HG02981 (cell line): ENCODE data around the gene ARPC4.

Experiments used
- ATAC-seq: cut with Tn5 transposase; IDR thresholded peaks from one replicate; pipeline ENCODE4 v1.9.1; 2021; ENCODE audit warnings: mild to moderate bottlenecking, moderate library complexity; ENCODE audit not compliant: unreplicated experiment

ARPC4 gene

GRCh38 chr3:9791127-9791526 is 1.8 kb upstream of the ARPC4 start:
- no peak for ATAC-seq

GRCh38 chr3:9791790-9792404 is 985 bp upstream of the ARPC4 start:
- no peak for ATAC-seq

DNA sequence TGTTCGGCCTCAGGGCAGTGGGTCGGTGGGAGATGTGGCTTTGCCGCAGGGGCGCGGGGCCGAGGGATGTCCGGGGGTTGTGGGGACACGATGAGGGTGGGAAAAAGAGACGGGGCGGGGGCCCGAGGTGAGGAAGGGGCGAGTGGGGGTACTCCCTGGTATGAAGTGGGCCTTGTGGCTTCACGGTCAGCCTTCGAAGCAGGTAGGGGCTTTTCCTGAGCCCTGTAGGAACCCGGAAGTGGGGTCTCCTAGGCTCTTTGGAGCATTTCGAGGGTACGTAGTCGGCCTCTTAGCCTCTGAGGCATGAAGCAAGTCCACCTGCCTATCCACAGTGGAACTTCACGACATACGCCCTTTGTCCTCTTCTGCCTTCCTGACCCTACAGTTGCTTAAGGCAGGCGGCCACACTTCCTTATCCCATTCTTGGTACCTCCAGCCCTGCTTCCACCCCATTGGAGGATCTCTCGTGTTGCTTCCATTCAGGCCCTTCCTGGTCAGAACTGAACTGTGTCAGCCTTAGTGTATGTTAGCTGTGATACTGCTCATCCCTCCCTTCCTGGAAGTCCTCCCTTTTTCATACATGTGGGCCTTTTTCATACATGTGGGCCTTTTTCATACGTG is 389 bp downstream of the ARPC4 start:
- no peak for ATAC-seq

- no peak for ATAC-seq
Measured at GRCh38 chr3:9794400-9794799, 1.5 kb downstream of the ARPC4 start.

GRCh38 chr3:9795207-9795606 is 2.3 kb downstream of the ARPC4 start:
- no peak for ATAC-seq

DNA sequence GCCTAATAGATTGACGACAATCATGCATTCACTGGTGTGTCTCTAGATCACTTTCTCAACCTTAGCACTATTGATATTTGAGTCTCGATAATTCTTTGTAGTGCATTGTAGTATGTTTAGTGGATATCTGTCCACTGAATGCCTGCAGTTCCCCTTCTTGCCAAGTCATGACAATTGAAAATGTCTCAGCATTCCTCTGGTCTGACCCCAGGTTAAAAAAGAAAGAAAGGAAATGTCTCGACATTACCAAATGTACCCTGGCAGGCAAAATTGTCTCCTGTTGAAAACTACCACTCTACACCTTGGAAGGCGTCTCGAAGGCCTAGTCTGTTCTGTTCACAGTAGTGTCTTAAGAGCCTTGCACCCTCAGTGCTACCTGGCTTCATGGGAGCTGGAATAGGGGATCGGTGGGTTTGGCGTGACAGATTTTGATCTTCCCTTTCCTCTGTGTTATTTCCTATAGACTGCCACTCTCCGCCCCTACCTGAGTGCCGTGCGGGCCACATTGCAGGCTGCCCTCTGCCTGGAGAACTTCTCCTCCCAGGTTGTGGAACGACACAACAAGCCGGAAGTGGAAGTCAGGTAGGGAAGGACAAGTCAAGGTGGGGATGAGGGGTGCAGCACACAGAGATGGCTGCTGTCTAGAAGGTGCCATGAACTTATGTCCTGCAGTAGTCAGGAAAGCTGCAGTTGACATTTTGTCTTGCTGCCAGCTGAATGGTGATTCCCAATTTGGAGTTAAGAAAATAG is 4.5 kb downstream of the ARPC4 start:
- no peak for ATAC-seq

- no peak for ATAC-seq
Measured at GRCh38 chr3:9800529-9800928, 7.6 kb downstream of the ARPC4 start.

DNA sequence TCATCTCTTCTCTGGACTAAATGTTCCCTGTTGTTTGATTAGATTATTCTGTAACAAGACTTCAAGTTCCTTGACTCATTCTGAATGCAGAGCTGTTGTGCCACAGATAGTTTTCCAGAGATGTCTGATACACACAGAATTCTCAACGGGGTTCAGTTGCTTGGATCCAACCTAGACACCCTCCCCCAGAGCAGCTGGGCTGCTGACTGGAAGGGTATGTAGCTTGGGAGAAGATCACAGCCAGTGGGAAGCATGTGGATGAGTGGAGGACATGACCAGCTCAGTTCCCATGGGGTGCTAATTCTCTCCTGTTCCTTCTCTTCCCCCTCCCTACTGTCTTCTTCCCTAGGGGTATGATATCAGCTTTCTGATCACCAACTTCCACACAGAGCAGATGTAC is 10.6 kb downstream of the ARPC4 start:
- no peak for ATAC-seq

DNA sequence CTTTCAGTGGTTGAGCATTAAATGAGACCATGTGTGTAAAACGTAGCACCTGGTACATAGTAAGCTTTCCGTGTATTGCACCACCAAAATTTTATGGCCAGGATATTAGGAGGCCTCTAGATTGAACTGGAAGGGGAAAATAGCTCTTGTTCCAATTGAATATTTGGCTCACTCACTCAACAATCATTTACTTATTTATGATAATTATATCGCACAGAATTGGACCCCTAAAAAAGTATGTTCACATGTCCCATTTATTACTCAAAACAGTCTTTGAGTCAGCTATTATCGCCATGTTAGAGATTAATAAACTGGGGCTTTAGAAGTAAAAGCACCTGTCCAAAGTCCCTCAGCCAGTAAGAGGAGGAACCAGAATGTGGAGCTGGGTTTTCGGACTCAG is 12.1 kb downstream of the ARPC4 start:
- ATAC-seq: no peak

- ATAC-seq: no peak
Measured at GRCh38 chr3:9806137-9806536, 13.3 kb downstream of the ARPC4 start.

DNA sequence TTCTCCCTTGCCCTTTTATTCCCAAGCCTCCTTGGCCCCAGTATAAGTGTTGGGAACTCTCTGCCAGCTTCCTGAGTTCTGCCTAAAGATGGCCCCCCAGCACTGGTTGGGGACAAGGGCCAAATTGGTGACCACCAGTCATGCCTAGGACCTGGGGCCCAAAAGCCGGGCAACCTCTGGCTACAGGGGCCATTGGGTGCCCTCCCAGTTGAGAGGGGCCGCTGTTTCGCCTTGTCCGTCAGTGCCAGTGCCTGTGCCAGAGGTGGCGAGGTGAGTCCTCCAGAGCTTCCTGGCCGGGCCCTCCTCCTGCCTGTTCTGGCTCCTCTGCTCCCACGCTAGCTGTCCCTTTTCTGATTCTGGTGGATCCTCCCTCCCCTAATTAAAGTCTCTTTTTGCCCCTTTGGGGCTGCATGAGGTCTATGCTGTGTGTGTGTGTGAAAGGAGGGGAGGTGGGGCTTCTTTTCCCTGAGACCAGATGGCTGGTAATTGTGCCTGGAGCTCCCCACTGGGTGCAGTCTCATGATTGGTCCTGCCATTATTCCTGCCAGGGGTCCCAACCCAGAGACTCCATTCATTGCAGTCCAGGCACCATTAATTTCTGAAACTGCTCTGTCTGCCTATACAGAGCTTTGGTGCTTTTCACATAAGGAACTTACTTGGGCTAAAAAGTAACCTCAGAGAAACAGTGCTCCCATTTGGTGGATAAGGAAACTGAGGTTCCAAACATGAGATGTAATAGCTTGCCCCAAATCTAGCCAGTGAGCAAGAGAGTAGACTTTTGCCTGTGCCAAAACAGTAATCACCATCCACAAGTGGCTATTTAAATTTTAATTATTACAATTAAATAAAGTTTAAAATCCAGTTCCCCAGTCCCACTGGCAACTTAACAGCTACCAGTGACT is 14.1 kb downstream of the ARPC4 start:
- ATAC-seq: no peak

DNA sequence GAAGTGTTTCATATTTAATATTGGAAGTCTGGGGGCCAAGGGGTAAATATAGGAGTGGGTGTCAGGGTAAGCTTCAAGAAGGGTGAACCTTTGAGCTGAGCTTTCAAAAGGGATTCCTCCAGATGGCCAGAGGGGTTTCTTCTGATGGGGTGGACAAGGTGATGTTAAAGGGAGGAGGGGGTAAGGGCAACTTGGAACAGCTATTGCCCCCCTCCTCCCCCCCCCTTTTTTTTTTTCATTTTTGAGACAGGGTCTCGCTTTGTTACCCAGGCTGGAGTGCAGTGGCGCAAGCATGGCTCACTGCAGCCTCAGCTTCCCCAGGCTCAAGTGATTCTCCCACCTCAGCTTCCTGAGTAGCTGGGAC is 15.1 kb downstream of the ARPC4 start:
- no peak for ATAC-seq

DNA sequence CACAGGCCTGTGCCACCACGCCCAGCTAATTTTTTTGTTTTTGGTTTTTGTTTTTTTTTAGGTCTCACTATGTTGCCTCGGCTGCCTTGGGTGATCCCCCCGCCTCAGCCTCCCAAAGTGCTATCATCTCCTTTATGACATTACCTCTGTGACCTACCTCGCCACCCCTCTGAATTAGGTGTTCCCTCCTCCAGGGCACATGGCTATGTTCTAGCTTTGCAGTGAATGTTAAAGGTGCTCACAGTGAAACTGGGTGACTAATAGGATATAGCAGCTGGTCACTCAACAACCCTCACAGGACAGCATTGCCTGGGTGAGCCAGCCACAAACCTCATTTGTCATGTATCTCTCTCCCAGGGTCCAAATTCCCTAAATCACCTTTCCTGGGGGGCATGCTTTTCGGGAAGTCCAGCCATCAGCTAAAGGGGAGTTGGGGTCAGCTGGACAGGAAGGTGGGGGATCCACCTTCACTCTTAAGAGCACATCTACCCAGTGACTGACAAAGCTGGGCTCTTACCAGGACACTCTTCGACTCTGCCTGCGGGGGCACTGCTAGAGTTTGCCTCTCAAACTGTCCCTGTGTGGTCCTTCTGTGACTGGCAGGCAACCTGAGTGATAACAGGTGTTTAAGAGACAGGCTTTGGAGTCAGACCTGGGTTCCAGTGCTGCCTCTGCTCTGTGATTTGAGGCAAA is 15.6 kb downstream of the ARPC4 start:
- ATAC-seq: peak; percentile 67

GRCh38 chr3:9809239-9809614 is 16.3 kb downstream of the ARPC4 start:
- ATAC-seq: no peak

- peak; percentile 48 for ATAC-seq
Measured at GRCh38 chr3:9809615-9810432, 16.9 kb downstream of the ARPC4 start, which contains the start of gene TTLL3. Gene TTLL3 (plus strand): TSS chr3:9810262. CDS start chr3:9810662, 400 bp downstream.

- ATAC-seq: no peak
Measured at GRCh38 chr3:9810433-9810770, 17.5 kb downstream of the ARPC4 start.

- no peak for ATAC-seq
Measured at GRCh38 chr3:9810846-9811245, 18.0 kb downstream of the ARPC4 start.

GRCh38 chr3:9812870-9813483 is 20.1 kb downstream of the ARPC4 start:
- no peak for ATAC-seq

DNA sequence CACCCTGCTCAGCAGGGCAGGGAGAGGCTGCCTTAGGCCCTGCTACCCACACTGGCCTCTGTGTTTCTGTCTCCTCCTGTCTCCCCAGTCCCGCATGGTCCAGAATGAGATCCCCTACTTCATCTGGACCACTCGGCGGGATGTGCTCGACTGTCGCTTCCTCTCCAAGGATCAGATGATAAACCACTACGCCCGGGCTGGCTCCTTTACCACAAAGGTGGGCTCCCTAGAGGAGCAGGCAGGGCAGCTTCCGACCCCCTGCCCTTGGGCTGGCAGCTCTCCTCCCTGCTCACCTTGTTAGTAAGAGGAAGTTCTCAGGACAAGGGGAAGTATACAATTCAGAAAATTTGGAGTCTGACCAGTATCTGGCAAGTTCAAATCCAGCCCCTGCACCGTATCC is 23.1 kb downstream of the ARPC4 start:
- no peak for ATAC-seq

DNA sequence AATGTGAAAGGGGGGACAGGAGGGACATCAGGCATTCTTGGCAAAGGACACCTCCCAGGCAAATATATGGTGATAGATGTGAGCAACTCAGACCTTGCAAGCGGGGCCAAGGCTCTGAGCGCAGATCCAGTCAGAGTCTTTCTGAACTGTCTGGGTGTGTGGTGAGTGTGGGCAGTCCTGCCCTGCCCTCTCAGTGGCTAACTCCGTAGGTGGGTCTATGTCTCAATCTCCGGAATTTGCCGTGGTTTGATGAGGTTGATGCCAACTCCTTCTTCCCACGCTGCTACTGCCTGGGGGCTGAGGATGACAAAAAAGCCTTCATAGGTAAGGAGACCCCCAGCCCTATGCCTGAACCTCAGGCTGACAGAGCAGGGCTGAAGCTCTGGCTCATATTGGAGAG is 24.6 kb downstream of the ARPC4 start:
- ATAC-seq: no peak
